HL-60 (cell line): ENCODE results near the gene NKX1-1.

ENCODE experiments used
- DNase-seq, 2 experiments: peaks; one replicate each; pipeline ENCODE4 v3.0.0-alpha.2; 2010 to 2020; ENCODE audit warnings: low read depth in 1 of 2, low spot score in 1 of 2
- H3K27ac ChIP-seq: fragments of 250-450 bp; sonication (Bioruptor Pico); replicated peaks from 2 replicates; pipeline ENCODE4 v1.5.1; 2020; ENCODE audit warnings: mild to moderate bottlenecking, moderate library complexity
- H3K27me3 ChIP-seq: fragments of 250-450 bp; sonication (Bioruptor Pico); 2 replicates; pipeline ENCODE4 v1.5.1; 2021; ENCODE audit warnings: mild to moderate bottlenecking, moderate library complexity; ENCODE audit not compliant: insufficient read depth, poor library complexity, severe bottlenecking
- H3K4me3 ChIP-seq: replicated peaks from 2 replicates; pipeline ENCODE4 v1.5.1; 2011; ENCODE audit warnings: mild to moderate bottlenecking, control low read depth, low read length; ENCODE audit not compliant: insufficient read depth
- CTCF ChIP-seq: IDR thresholded peaks from one replicate; pipeline ENCODE4 v1.5.1; 2011; ENCODE audit warnings: low read length, control low read depth, inconsistent platforms; ENCODE audit not compliant: insufficient read depth
- GABPA ChIP-seq: IDR thresholded peaks from 2 replicates; pipeline ENCODE4 v1.6.1; 2012; ENCODE audit warnings: low read depth
- POLR2AphosphoS5 ChIP-seq: IDR thresholded peaks from 2 replicates; pipeline ENCODE4 v1.6.1; 2012; ENCODE audit warnings: low read depth
- SPI1 ChIP-seq: IDR thresholded peaks from 2 replicates; pipeline ENCODE4 v1.6.1; 2012; ENCODE audit warnings: low read depth, mild to moderate bottlenecking, borderline replicate concordance
- TF ChIP-seq, protein P1 (sequence below): IDR thresholded peaks from 2 replicates; pipeline ENCODE4 v1.6.1; 2012; ENCODE audit warnings: low read depth; ENCODE audit not compliant: insufficient replicate concordance

NKX1-1 gene

DNA sequence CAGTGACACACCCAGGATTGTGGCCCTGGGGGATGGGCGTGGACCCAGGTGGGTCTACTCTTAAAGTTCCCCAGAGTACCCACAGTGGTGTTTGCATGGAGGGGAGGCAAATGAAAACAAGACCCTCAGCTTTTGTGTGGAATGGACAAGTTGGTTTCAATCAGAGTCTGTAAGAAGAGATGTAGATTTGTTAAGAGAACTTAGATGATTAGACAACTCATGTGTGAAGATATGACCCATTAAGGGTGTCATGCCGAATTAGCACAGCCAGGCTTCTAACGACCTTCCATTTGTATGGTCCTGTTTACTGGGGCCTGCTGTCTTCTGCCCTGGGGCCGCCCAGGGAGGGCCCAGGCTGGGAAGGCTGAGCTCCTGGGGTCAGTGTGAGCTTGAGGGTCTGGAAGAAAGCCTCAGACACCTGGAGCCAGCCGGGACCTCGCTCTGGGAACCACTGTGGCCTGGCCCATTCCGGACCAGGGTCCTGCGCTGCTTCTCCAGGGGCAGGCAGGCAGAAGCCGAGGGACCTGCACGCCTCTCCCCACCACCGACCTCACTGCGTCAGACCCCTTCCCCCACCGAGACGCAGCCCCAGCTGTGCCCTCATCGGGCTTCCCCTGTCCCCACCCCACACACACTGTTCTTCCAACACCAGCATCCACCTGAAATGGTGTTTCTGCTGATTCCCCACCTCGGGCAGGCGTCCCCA lies 38.9 kb downstream of the NKX1-1 start:
- no peak for DNase-seq
- Histone ChIP-seq H3K27ac (no peak overlapping the region), H3K4me3 (no peak overlapping the region), H3K27me3 (no peaks in the 10 kb centered on the region)
- no peak for TF ChIP-seq CTCF

DNA sequence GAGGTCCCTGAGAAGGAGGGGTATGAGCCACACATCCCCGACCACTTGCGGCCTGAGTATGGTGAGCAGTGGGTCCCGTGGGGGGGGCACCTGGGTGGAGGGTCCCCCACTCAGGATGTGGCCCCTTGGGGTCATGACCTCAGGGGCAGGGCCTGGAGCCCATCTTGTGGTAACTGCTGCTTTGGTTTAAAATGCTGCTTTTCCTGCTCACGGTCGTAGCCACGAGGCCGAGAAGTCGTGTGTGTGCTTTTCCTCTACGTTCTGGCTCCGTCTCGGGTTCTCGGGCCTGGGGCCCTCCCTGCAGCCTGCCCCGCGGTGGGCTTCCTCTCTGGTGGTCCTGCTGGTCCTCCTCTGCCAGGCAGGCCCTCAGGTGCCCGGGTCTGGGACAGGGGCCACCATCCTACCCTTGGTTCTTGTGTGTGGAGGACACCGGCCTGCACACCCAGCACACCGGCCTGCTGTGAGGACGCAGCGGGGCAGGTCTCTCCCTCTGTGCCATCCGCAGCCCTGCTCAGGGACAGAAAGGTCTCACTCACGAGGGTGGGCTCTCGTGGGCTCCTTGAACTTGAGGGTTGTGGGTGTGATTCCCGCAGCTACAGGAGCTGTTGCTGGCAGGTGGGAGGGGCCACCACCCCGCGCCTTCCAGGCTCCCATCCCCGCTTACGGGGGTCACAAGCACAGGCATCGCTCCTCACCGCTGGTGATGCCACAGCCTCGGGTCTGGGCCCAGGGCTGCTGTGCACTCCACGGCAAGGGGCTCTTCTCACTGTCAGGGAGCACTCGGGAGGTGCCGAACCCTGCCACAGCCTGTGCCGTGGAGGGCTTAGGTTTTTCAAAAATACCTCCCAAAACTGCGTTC lies 39.6 kb downstream of the NKX1-1 start:
- DNase-seq: no peak
- Histone ChIP-seq H3K4me3 (no peak overlapping the region), H3K27ac (no peak overlapping the region), H3K27me3 (no peaks in the 10 kb centered on the region)
- TF ChIP-seq, protein P1, sequence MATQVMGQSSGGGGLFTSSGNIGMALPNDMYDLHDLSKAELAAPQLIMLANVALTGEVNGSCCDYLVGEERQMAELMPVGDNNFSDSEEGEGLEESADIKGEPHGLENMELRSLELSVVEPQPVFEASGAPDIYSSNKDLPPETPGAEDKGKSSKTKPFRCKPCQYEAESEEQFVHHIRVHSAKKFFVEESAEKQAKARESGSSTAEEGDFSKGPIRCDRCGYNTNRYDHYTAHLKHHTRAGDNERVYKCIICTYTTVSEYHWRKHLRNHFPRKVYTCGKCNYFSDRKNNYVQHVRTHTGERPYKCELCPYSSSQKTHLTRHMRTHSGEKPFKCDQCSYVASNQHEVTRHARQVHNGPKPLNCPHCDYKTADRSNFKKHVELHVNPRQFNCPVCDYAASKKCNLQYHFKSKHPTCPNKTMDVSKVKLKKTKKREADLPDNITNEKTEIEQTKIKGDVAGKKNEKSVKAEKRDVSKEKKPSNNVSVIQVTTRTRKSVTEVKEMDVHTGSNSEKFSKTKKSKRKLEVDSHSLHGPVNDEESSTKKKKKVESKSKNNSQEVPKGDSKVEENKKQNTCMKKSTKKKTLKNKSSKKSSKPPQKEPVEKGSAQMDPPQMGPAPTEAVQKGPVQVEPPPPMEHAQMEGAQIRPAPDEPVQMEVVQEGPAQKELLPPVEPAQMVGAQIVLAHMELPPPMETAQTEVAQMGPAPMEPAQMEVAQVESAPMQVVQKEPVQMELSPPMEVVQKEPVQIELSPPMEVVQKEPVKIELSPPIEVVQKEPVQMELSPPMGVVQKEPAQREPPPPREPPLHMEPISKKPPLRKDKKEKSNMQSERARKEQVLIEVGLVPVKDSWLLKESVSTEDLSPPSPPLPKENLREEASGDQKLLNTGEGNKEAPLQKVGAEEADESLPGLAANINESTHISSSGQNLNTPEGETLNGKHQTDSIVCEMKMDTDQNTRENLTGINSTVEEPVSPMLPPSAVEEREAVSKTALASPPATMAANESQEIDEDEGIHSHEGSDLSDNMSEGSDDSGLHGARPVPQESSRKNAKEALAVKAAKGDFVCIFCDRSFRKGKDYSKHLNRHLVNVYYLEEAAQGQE: no peak
- TF ChIP-seq SPI1 (no peak), GABPA (no peak)

- no peak overlapping the region for H3K27ac ChIP-seq
Measured at GRCh38 chr4:1365271-1366178, 40.7 kb downstream of the NKX1-1 start.

More at GRCh38 chr4:1365271-1366178, 40.7 kb downstream of the NKX1-1 start:
- H3K27me3 ChIP-seq: no peaks in the 10 kb centered on the region
- TF ChIP-seq, protein P1: no peak
- TF ChIP-seq SPI1 (no peak), GABPA (no peak), CTCF (no peak), POLR2AphosphoS5 (no peak)
- DNase-seq: no peak
- H3K4me3 ChIP-seq: no peak overlapping the region
